GM12878 (cell line): ENCODE data around the gene STK4. TPM values are rescaled to one million over a fixed set of nuclear protein-coding genes. Genes with fewer than 3 reads are reported as not detected.

Experiments
- ATAC-seq: fragments of 200-7000 bp; cut with Tn5 transposase; 3 replicates; pipeline ENCODE4 v1.9.1; 2020; ENCODE audit warnings: mild to moderate bottlenecking, moderate library complexity
- BruUV-seq: library from RNA; stranded (reverse); fragments of 400-500 nt; replicated peaks from 2 replicates; lab custom pipeline; 2021; lab: Mats Ljungman, UMichigan
- CTCF ChIA-PET: fragments of 300-600 bp; sonication (Branson Sonifier 250); formaldehyde crosslinking; extraction: SDS; loops from one replicate; lab custom pipeline; 2021; ENCODE audit warnings: inconsistent platforms; lab: Yijun Ruan, JAX
- POLR2A ChIA-PET: fragments of 350-600 bp; formaldehyde crosslinking; extraction: SDS; loops from one replicate; lab custom pipeline; 2021; ENCODE audit warnings: inconsistent platforms; lab: Charles Lee
- RAD21 ChIA-PET: fragments of 300-600 bp; sonication (Branson Sonifier 250); formaldehyde crosslinking; loops from one replicate; lab custom pipeline; 2023; ENCODE audit warnings: antibody characterized with exemption; ENCODE audit not compliant: unreplicated experiment; lab: Charles Lee
- SMC1A ChIA-PET: fragments of 300-600 bp; sonication (Branson Sonifier 250); formaldehyde crosslinking; loops from one replicate; lab custom pipeline; 2023; ENCODE audit not compliant: unreplicated experiment, uncharacterized antibody; lab: Charles Lee
- DNase-seq: peaks from one replicate; pipeline ENCODE4 v3.0.0-alpha.2; 2011; ENCODE audit warnings: low read depth, low spot score
- FAIRE-seq: peaks from 3 replicates; lab custom pipeline; 2011; peaks lifted over from hg19 to GRCh38; lab: Jason Lieb, UNC
- H2AFZ ChIP-seq: 2 replicates; pipeline ENCODE4 v1.6.0; 2011; ENCODE audit warnings: low read depth, low read length, control low read depth; ENCODE audit not compliant: control insufficient read depth
- H3K27ac ChIP-seq: 2 replicates; pipeline ENCODE4 v1.5.1; 2011; ENCODE audit warnings: control low read depth; ENCODE audit not compliant: control insufficient read depth, insufficient read depth
- H3K27me3 ChIP-seq, 2 experiments: replicated peaks in 1 of 2; 2 replicates each; pipeline versions ENCODE4 v1.6.0 to v1.6.1; 2011; ENCODE audit warnings: low read length in 1 of 2; ENCODE audit not compliant: control insufficient read depth in 2 of 2, insufficient read depth in 2 of 2
- H3K36me3 ChIP-seq, 2 experiments: 2 replicates each; pipeline ENCODE4 v1.5.1; 2011; ENCODE audit warnings: low read length in 1 of 2; ENCODE audit not compliant: control insufficient read depth in 2 of 2, insufficient read depth in 2 of 2
- H3K4me1 ChIP-seq: 2 replicates; pipeline ENCODE4 v1.6.1; 2011; ENCODE audit warnings: mild to moderate bottlenecking, low read length, moderate library complexity, mixed read lengths; ENCODE audit not compliant: control insufficient read depth, insufficient read depth
- H3K4me2 ChIP-seq: 2 replicates; pipeline ENCODE4 v1.6.0; 2011; ENCODE audit warnings: control low read depth; ENCODE audit not compliant: control insufficient read depth, insufficient read depth
- H3K4me3 ChIP-seq: fragments of 200-600 bp; sonication (generic); 2 replicates; pipeline ENCODE4 v1.5.1; 2016
- H3K79me2 ChIP-seq: 2 replicates; pipeline ENCODE4 v1.6.0; 2011; ENCODE audit warnings: low read length; ENCODE audit not compliant: control insufficient read depth, insufficient read depth
- H3K9ac ChIP-seq: 2 replicates; pipeline ENCODE4 v1.8.0; 2011; ENCODE audit warnings: low read length, control low read depth, mixed read lengths; ENCODE audit not compliant: control insufficient read depth, insufficient read depth
- H3K9me3 ChIP-seq: replicated peaks from 3 replicates; pipeline ENCODE4 v1.5.1; 2011; ENCODE audit warnings: mild to moderate bottlenecking, low read length; ENCODE audit not compliant: control insufficient read depth, insufficient read depth
- H4K20me1 ChIP-seq: 2 replicates; pipeline ENCODE4 v1.6.0; 2011; ENCODE audit not compliant: control insufficient read depth, insufficient read depth
- BHLHE40 ChIP-seq, 2 experiments: fragments of 450-650 bp in 1 of 2; IDR thresholded peaks; 2 replicates each; pipeline ENCODE4 v1.6.1; 2011 to 2017; ENCODE audit warnings: low read depth in 2 of 2, borderline replicate concordance in 1 of 2, improper control_type of control experiment in 1 of 2, low read length in 1 of 2, mild to moderate bottlenecking in 1 of 2
- DPF2 ChIP-seq: fragments of 450-650 bp; IDR thresholded peaks from 2 replicates; pipeline ENCODE4 v1.6.1; 2017; ENCODE audit warnings: mild to moderate bottlenecking
- FOS ChIP-seq: IDR thresholded peaks from 3 replicates; pipeline ENCODE4 v1.6.1; 2011; ENCODE audit warnings: borderline replicate concordance; ENCODE audit not compliant: insufficient read length; ENCODE audit errors: extremely low read depth
- FOXM1 ChIP-seq: IDR thresholded peaks from 2 replicates; pipeline ENCODE4 v1.6.1; 2012; ENCODE audit warnings: low read depth, mild to moderate bottlenecking, inconsistent platforms, low read length, moderate library complexity
- JUNB ChIP-seq: IDR thresholded peaks from 2 replicates; pipeline ENCODE4 v1.6.1; 2016; ENCODE audit warnings: antibody characterized with exemption, mild to moderate bottlenecking
- KLF5 ChIP-seq: fragments of 450-650 bp; IDR thresholded peaks from 2 replicates; pipeline ENCODE4 v1.6.1; 2014; ENCODE audit warnings: mild to moderate bottlenecking; ENCODE audit not compliant: partially characterized antibody
- PBX3 ChIP-seq: IDR thresholded peaks from 2 replicates; pipeline ENCODE4 v1.6.1; 2011; ENCODE audit warnings: mild to moderate bottlenecking, low read depth, low read length, moderate library complexity; ENCODE audit not compliant: insufficient replicate concordance
- RAD51 ChIP-seq: fragments of 450-650 bp; IDR thresholded peaks from 2 replicates; pipeline ENCODE4 v1.6.1; 2016; ENCODE audit warnings: moderate library complexity, mild to moderate bottlenecking, inconsistent platforms
- SREBF1 ChIP-seq: IDR thresholded peaks from 2 replicates; pipeline ENCODE4 v1.6.1; 2012; ENCODE audit warnings: mild to moderate bottlenecking, low read length
- YBX1 ChIP-seq: fragments of 450-650 bp; IDR thresholded peaks from 2 replicates; pipeline ENCODE4 v1.6.1; 2016; ENCODE audit warnings: antibody characterized with exemption
- WGBS: methylation state at CpG from one replicate; pipeline ENCODE4 v1.1.6; 2016; ENCODE audit warnings: low lambda C conversion rate; ENCODE audit not compliant: insufficient replicate concordance, insufficient coverage; ENCODE audit errors: missing lambda C conversion rate; 5-methylcytosine and 5-hydroxymethylcytosine counted together
- in situ Hi-C: fragments of 300-500 bp; cut with MboI; formaldehyde crosslinking; loops from 9 replicates; pipeline ENCODE4 v1.14.3; 2018; ENCODE audit warnings: mixed read lengths
- intact Hi-C: fragments of 100-400 bp; cut with micrococcal nuclease; formaldehyde crosslinking; loops from one replicate; pipeline ENCODE4 v1.14.2; 2022; ENCODE audit not compliant: unreplicated experiment
- polyA plus RNA-seq, 11 experiments: library from polyadenylated mRNA; depleted of rRNA in 4 of 11; unstranded in 6 of 11; stranded (reverse) in 5 of 11; fragments of >200 nt; fragmentation: Nextera tagmentation in 4 of 11; fragmentation: Illumina TruSeq in 1 of 11; extraction: Ambion mirVana in 4 of 11; extraction: Trizol in 1 of 11; gene quantifications; 1 replicate in 1 of 11; 2 replicates in 10 of 11; pipeline versions ENCODE4 v1.2.1 to v1.2.3, GENCODE V29; 2011 to 2016; ENCODE audit warnings: inconsistent platforms in 2 of 11, missing spikeins in 2 of 11, low read depth in 1 of 11
- total RNA-seq, 4 experiments: library from RNA; depleted of rRNA in 3 of 4; stranded (reverse); fragments of >200 nt in 3 of 4; fragmentation: Illumina TruSeq in 1 of 4; extraction: Trizol in 1 of 4; gene quantifications; 2 replicates each; pipeline versions ENCODE4 v1.2.1 to v1.2.3, GENCODE V29; 2013 to 2021
- TF ChIP-seq, protein P1 (sequence below): fragments of 450-650 bp; formaldehyde crosslinking; IDR thresholded peaks from 2 replicates; pipeline ENCODE4 v1.4.0; 2020; ENCODE audit warnings: mild to moderate bottlenecking, moderate library complexity
- TF ChIP-seq, protein P2 (sequence below): IDR thresholded peaks from 2 replicates; pipeline ENCODE4 v1.6.1; 2012; ENCODE audit warnings: mild to moderate bottlenecking, low read depth, low read length
- TF ChIP-seq, protein P3 (sequence below): fragments of 450-650 bp; IDR thresholded peaks from 2 replicates; pipeline ENCODE4 v1.6.1; 2018; ENCODE audit warnings: borderline replicate concordance, mild to moderate bottlenecking; ENCODE audit not compliant: partially characterized antibody

Gene STK4
- total and polyA plus RNA-seq, 10 of the 15 experiments (the other 5 are each of a cell fraction or from before 2014, with no cell fraction given), result 24.0 to 135 (median 89.7) TPM

GRCh38 chr20:45042978-45043377 is 76.7 kb downstream of the STK4 start:
- H3K36me3 ChIP-seq, result peaks cover 5 to 25% of the 10 kb centered on the region in 2 experiments
- TF ChIP-seq JUNB, result no peak
- TF ChIP-seq YBX1, result no peak
- TF ChIP-seq DPF2, result no peak
- TF ChIP-seq, protein P1, sequence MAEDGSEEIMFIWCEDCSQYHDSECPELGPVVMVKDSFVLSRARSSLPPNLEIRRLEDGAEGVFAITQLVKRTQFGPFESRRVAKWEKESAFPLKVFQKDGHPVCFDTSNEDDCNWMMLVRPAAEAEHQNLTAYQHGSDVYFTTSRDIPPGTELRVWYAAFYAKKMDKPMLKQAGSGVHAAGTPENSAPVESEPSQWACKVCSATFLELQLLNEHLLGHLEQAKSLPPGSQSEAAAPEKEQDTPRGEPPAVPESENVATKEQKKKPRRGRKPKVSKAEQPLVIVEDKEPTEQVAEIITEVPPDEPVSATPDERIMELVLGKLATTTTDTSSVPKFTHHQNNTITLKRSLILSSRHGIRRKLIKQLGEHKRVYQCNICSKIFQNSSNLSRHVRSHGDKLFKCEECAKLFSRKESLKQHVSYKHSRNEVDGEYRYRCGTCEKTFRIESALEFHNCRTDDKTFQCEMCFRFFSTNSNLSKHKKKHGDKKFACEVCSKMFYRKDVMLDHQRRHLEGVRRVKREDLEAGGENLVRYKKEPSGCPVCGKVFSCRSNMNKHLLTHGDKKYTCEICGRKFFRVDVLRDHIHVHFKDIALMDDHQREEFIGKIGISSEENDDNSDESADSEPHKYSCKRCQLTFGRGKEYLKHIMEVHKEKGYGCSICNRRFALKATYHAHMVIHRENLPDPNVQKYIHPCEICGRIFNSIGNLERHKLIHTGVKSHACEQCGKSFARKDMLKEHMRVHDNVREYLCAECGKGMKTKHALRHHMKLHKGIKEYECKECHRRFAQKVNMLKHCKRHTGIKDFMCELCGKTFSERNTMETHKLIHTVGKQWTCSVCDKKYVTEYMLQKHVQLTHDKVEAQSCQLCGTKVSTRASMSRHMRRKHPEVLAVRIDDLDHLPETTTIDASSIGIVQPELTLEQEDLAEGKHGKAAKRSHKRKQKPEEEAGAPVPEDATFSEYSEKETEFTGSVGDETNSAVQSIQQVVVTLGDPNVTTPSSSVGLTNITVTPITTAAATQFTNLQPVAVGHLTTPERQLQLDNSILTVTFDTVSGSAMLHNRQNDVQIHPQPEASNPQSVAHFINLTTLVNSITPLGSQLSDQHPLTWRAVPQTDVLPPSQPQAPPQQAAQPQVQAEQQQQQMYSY (CRISPR knock-in tag), result no peak
- TF ChIP-seq FOS, result no peak
- no peak for TF ChIP-seq RAD51
- TF ChIP-seq, protein P2, sequence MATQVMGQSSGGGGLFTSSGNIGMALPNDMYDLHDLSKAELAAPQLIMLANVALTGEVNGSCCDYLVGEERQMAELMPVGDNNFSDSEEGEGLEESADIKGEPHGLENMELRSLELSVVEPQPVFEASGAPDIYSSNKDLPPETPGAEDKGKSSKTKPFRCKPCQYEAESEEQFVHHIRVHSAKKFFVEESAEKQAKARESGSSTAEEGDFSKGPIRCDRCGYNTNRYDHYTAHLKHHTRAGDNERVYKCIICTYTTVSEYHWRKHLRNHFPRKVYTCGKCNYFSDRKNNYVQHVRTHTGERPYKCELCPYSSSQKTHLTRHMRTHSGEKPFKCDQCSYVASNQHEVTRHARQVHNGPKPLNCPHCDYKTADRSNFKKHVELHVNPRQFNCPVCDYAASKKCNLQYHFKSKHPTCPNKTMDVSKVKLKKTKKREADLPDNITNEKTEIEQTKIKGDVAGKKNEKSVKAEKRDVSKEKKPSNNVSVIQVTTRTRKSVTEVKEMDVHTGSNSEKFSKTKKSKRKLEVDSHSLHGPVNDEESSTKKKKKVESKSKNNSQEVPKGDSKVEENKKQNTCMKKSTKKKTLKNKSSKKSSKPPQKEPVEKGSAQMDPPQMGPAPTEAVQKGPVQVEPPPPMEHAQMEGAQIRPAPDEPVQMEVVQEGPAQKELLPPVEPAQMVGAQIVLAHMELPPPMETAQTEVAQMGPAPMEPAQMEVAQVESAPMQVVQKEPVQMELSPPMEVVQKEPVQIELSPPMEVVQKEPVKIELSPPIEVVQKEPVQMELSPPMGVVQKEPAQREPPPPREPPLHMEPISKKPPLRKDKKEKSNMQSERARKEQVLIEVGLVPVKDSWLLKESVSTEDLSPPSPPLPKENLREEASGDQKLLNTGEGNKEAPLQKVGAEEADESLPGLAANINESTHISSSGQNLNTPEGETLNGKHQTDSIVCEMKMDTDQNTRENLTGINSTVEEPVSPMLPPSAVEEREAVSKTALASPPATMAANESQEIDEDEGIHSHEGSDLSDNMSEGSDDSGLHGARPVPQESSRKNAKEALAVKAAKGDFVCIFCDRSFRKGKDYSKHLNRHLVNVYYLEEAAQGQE, result no peak
- no peak for TF ChIP-seq FOXM1
- TF ChIP-seq PBX3, result no peak
- no peak for TF ChIP-seq BHLHE40 (IDR thresholded peaks at IDR 0.05; ENCODE audit: borderline replicate concordance in 1 of 2, low read depth in 2 of 2, low read length in 1 of 2)
- TF ChIP-seq, protein P3, sequence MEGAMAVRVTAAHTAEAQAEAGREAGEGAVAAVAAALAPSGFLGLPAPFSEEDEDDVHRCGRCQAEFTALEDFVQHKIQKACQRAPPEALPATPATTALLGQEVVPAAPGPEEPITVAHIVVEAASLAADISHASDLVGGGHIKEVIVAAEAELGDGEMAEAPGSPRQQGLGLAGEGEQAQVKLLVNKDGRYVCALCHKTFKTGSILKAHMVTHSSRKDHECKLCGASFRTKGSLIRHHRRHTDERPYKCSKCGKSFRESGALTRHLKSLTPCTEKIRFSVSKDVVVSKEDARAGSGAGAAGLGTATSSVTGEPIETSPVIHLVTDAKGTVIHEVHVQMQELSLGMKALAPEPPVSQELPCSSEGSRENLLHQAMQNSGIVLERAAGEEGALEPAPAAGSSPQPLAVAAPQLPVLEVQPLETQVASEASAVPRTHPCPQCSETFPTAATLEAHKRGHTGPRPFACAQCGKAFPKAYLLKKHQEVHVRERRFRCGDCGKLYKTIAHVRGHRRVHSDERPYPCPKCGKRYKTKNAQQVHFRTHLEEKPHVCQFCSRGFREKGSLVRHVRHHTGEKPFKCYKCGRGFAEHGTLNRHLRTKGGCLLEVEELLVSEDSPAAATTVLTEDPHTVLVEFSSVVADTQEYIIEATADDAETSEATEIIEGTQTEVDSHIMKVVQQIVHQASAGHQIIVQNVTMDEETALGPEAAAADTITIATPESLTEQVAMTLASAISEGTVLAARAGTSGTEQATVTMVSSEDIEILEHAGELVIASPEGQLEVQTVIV, result no peak
- no peak for TF ChIP-seq SREBF1
- no peak for TF ChIP-seq KLF5

More at GRCh38 chr20:45042978-45043377, 76.7 kb downstream of the STK4 start:
- POLR2A ChIA-PET, result no interaction called here
- FAIRE-seq, result no peak
- ATAC-seq, result no peak
- BruUV-seq, result no TSS peak
- RAD21 ChIA-PET, result interaction anchor here (1.5 to 5.1 kb wide), 7 partner anchors 9 to 69 kb away, joined by 4 to 85 read pairs (median 11); no protein-coding TSS in a partner anchor
- DNase-seq, result no peak
- Histone ChIP-seq H3K4me3 (no peak overlapping the region), H3K27ac (no peak overlapping the region), H2AFZ (no peak overlapping the region), H3K9me3 (no peaks in the 10 kb centered on the region), H3K9ac (no peak overlapping the region), H3K79me2 (peaks cover 6% of the 10 kb centered on the region), H4K20me1 (peaks cover 3% of the 10 kb centered on the region; the same call in 1 of the 2 replicates), H3K27me3 (no peaks in the 10 kb centered on the region), H3K4me1 (no peaks in the 10 kb centered on the region), H3K4me2 (no peak overlapping the region)
- CTCF ChIA-PET, result interaction anchor here (0.9 to 5.9 kb wide), 25 partner anchors 8 to 295 kb away, joined by 3 to 162 read pairs (median 12); partner anchors contain the start of gene TOMM34
- in situ Hi-C loops, result no loop called here
- 100% methylated on average over 1 of the region's 1 CpG for WGBS
- intact Hi-C loops, result no loop called here
- SMC1A ChIA-PET, result interaction anchor here (0.8 to 5.3 kb wide), 10 partner anchors 8 to 78 kb away, joined by 3 to 108 read pairs (median 5); partner anchors contain the start of genes STK4 and WFDC5
